ENCODE measurements around the gene DYTN.

The DYTN gene

GRCh38 chr2:206718296-206718695 is at the start of gene DYTN:
Gene DYTN (minus strand): TSS chr2:206718396. CDS start chr2:206718279, 117 bp downstream.
- DNase-seq (ENCODE audit: low read depth) = no peak
- H3K4me3 ChIP-seq (ENCODE audit: low read length) = no peak within 1 kb of the TSS
- no peak for TF ChIP-seq CTCF (conservative IDR thresholded peaks at IDR 0.05; ENCODE audit: low read length)

- DNase-seq (ENCODE audit: low read depth) = no peak
- peak overlapping the region; percentile 80 for H3K4me3 ChIP-seq (ENCODE audit: low read length)
- no peak for TF ChIP-seq CTCF (conservative IDR thresholded peaks at IDR 0.05; ENCODE audit: low read length)
These were observed 48.1 kb upstream of the DYTN start for GRCh38 chr2:206766057-206766930.

GRCh38 chr2:206765242-206766056 is 47.3 kb upstream of the DYTN start, which contains the start of the genes FASTKD2 and MDH1B:
Gene FASTKD2 (plus strand): TSS chr2:206765606. CDS start chr2:206766694, 1,088 bp downstream.
Gene MDH1B (minus strand): TSS chr2:206765328. CDS start chr2:206765271, 57 bp downstream.
- no peak for TF ChIP-seq CTCF (conservative IDR thresholded peaks at IDR 0.05; ENCODE audit: low read length)
- peak; percentile 95 for DNase-seq (ENCODE audit: low read depth)
- H3K4me3 ChIP-seq (ENCODE audit: low read length) = peak within 1 kb of the TSS; percentile 80

- DNase-seq (ENCODE audit: low read depth) = no peak
- TF ChIP-seq CTCF (conservative IDR thresholded peaks at IDR 0.05; ENCODE audit: low read length) = no peak
- H3K4me3 ChIP-seq (ENCODE audit: low read length) = peak overlapping the region; percentile 80
These were observed 46.6 kb upstream of the DYTN start for GRCh38 chr2:206764673-206765241.

GRCh38 chr2:206756816-206757215 is 38.6 kb upstream of the DYTN start:
- no peak overlapping the region for H3K4me3 ChIP-seq (ENCODE audit: low read length)
- no peak for DNase-seq (ENCODE audit: low read depth)
- TF ChIP-seq CTCF (conservative IDR thresholded peaks at IDR 0.05; ENCODE audit: low read length) = no peak

- DNase-seq (ENCODE audit: low read depth) = no peak
- no peak overlapping the region for H3K4me3 ChIP-seq (ENCODE audit: low read length)
- no peak for TF ChIP-seq CTCF (conservative IDR thresholded peaks at IDR 0.05; ENCODE audit: low read length)
These were observed 22.6 kb upstream of the DYTN start for GRCh38 chr2:206740800-206741199.

Measured in AG10803 (cell line).